ES-I3 (cell line): ENCODE results near the gene NSMCE1.

ENCODE experiments used
- H3K36me3 ChIP-seq: 2 replicates; pipeline ENCODE4 v1.6.1; 2013; ENCODE audit warnings: mild to moderate bottlenecking, low read length, control low read depth, moderate library complexity; ENCODE audit not compliant: insufficient read depth
- H3K4me1 ChIP-seq: 2 replicates; pipeline ENCODE4 v1.6.1; 2013; ENCODE audit warnings: mild to moderate bottlenecking, control low read depth, low read length; ENCODE audit not compliant: insufficient read depth
- H3K9ac ChIP-seq: 2 replicates; pipeline ENCODE4 v1.6.1; 2013; ENCODE audit warnings: low read depth, mild to moderate bottlenecking, low read length, moderate library complexity
- H3K9me3 ChIP-seq: 2 replicates; pipeline ENCODE4 v1.6.1; 2013; ENCODE audit warnings: mild to moderate bottlenecking, low read length, moderate library complexity; ENCODE audit not compliant: control insufficient read depth, insufficient read depth

NSMCE1 gene

GRCh38 chr16:27238591-27238990 lies 30.0 kb downstream of the NSMCE1 start:
- H3K4me1 ChIP-seq: peaks cover 17% of the 10 kb centered on the region
- no peaks in the 10 kb centered on the region; the same call in 1 of the 2 replicates for H3K36me3 ChIP-seq
- H3K9ac ChIP-seq: no peak overlapping the region
- no peaks in the 10 kb centered on the region for H3K9me3 ChIP-seq

- H3K9ac ChIP-seq: no peak overlapping the region
- peaks cover 15% of the 10 kb centered on the region for H3K4me1 ChIP-seq
- no peaks in the 10 kb centered on the region for H3K9me3 ChIP-seq
- no peaks in the 10 kb centered on the region; the same call in 1 of the 2 replicates for H3K36me3 ChIP-seq
These were observed 30.5 kb downstream of the NSMCE1 start for GRCh38 chr16:27238016-27238587.

DNA sequence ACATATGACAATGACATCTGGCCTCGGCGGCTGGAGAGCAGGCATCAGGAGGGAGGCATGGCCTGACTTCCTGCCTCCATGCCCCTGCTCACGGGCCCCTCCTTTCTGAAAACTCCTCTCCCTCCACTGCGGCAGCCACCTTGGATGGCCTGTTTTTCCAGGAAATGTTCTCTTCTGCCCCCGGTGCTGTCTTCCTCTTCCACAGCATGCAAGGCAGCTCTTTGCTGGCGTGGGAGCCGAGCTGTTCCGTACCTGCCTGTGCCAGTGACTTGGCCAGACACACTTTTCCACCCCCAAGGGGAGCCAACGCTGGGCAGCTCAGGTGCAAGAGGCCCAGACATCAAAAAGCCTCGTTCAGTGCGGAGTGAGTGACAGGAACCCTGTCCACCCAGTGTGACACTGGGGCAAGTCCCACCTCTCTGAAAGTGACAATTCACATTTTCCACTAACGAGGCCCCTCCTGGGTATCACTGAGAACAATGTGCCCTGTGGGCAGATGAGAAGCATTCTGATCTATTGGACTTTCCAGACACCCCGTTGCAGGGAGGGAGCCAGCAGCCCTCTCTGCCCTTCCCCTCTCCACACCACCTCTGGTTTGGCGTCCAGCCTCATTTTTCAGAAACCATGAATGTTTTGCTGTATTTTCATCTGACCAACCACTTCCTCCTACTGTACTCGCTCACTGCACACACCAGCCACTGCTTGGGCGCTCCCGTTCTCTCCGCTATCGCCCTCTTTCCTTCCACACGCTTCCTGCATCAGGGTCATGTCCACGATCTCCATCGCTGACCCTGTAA lies 31.2 kb downstream of the NSMCE1 start:
- Histone ChIP-seq H3K9ac (no peak overlapping the region), H3K36me3 (no peaks in the 10 kb centered on the region; the same call in 1 of the 2 replicates), H3K4me1 (peaks cover 9% of the 10 kb centered on the region), H3K9me3 (no peaks in the 10 kb centered on the region)

DNA sequence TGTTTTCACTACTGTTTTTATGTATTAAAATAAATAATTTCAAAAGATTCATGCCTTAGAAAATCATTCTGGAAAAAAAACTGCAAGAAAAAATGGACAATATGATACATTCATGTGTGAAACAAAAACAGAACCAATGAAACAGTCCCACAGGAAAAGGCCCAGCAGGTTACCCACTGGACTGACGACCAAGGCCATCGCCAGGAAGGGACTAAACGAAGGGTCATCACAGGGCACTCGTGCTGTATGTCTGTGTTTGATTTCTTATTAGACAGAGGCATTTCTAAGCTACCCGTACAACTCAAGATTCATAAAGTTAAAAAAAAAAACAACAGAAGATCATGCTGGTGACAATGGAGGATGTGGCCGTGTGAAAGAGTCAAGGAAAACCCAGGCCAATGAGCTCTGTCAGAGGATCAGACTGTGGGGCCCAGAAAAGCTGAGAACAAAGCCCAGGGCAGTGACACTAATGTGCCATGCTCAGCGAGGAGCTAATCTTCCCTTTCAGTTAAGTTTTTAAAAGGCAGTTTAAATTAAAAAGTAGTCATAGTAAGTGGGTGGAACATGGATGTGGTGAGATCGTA lies 31.8 kb downstream of the NSMCE1 start:
- H3K9me3 ChIP-seq: no peaks in the 10 kb centered on the region
- peaks cover 9% of the 10 kb centered on the region for H3K4me1 ChIP-seq

DNA sequence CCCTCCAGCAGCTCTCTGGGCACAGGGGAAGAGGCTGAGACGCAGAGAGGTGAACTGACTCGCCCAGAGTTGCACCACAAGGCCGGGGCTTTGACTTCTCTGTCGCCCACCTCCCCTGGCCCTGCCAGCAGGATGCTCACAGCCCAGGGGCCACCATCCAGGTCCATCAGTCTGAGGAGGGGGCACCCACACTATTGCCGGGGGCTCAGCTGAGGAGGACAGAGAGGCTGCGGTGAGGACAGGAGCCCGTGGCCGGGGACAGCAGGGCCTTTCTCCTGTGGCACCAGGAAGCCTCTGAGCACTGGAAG lies 32.7 kb downstream of the NSMCE1 start:
- H3K4me1 ChIP-seq: peaks cover 9% of the 10 kb centered on the region
- H3K9me3 ChIP-seq: no peaks in the 10 kb centered on the region
- no peaks in the 10 kb centered on the region; the same call in 1 of the 2 replicates for H3K36me3 ChIP-seq
- no peak overlapping the region for H3K9ac ChIP-seq

More for the DNA sequence above, 31.8 kb downstream of the NSMCE1 start:
- no peak overlapping the region for H3K9ac ChIP-seq
- no peaks in the 10 kb centered on the region; the same call in 1 of the 2 replicates for H3K36me3 ChIP-seq

- H3K9ac ChIP-seq: no peak overlapping the region
- H3K4me1 ChIP-seq: peaks cover 9% of the 10 kb centered on the region
- no peaks in the 10 kb centered on the region; the same call in 1 of the 2 replicates for H3K36me3 ChIP-seq
- H3K9me3 ChIP-seq: no peaks in the 10 kb centered on the region
These were observed 33.3 kb downstream of the NSMCE1 start for GRCh38 chr16:27235055-27235937.

DNA sequence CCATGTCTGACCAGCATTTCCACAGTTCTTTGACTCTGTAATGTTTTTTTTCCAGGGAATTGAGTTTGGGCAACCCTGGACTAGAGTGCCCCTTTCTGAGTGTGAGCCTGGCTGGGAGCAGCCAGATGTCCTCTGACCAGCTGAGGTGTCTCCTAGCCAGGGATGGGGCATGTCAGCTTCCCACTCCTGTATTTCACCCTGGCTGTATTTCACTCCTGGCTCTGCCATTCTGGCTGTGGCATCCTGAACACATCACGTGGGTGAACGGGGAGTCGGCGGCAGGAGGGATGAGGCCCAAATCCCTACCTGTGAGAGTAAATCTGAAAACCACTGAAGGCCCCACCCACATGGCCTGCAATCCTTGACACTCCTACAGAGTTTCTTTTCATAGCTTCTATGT lies 34.0 kb downstream of the NSMCE1 start:
- Histone ChIP-seq H3K4me1 (peaks cover 9% of the 10 kb centered on the region), H3K36me3 (no peaks in the 10 kb centered on the region; the same call in 1 of the 2 replicates), H3K9ac (no peak overlapping the region), H3K9me3 (no peaks in the 10 kb centered on the region)

DNA sequence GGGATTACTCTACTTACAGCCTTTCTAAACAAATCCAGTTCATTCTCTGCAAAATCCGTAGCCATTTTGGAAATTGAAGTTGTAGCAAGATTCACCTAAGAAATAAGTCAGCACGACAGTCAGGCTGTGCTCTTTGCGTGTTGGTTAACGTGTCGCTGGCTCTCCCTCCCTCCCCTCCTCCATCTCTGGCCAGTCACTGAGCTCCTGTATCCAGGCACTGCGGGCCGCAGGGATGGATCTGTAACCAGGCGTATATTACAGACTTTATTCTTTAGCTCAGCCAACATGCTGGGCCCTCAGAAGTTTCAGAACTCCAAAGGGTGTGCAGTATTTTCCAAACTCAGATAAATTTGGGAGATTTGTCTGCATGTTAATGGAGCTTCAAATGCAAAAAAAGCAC lies 34.4 kb downstream of the NSMCE1 start:
- Histone ChIP-seq H3K9me3 (no peaks in the 10 kb centered on the region), H3K9ac (no peak overlapping the region), H3K4me1 (peaks cover 9% of the 10 kb centered on the region), H3K36me3 (no peaks in the 10 kb centered on the region; the same call in 1 of the 2 replicates)

- Histone ChIP-seq H3K9ac (no peak overlapping the region), H3K36me3 (no peaks in the 10 kb centered on the region; the same call in 1 of the 2 replicates), H3K9me3 (no peaks in the 10 kb centered on the region), H3K4me1 (peaks cover 9% of the 10 kb centered on the region)
These were observed 34.8 kb downstream of the NSMCE1 start for GRCh38 chr16:27233731-27234130.

GRCh38 chr16:27232901-27233625 lies 35.5 kb downstream of the NSMCE1 start:
- Histone ChIP-seq H3K4me1 (peaks cover 9% of the 10 kb centered on the region), H3K9me3 (no peaks in the 10 kb centered on the region), H3K36me3 (no peaks in the 10 kb centered on the region; the same call in 1 of the 2 replicates), H3K9ac (no peak overlapping the region)

- Histone ChIP-seq H3K36me3 (no peaks in the 10 kb centered on the region; the same call in 1 of the 2 replicates), H3K4me1 (peaks cover 4% of the 10 kb centered on the region; the same call in 1 of the 2 replicates), H3K9me3 (no peaks in the 10 kb centered on the region)
These were observed 36.3 kb downstream of the NSMCE1 start for GRCh38 chr16:27232061-27232900.

DNA sequence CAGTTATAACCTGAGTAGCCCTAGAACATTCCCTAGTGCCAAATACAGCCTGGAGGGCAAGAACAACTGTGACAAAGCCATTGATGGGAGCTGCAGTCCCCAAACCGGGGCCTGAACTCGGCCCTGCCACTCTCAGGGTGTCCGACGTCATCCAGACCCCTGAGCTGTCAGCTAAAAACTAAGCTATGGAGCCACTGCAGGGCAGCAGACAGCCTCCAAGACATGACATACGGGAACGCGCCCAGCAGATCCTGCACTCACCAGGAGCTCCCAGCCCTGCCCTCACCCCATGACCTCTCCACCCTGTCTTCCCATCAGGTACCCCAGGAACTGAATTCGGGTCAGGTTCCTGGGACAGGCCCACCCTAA lies 36.9 kb downstream of the NSMCE1 start:
- Histone ChIP-seq H3K9me3 (no peaks in the 10 kb centered on the region), H3K4me1 (no peaks in the 10 kb centered on the region; the same call in 1 of the 2 replicates), H3K36me3 (no peaks in the 10 kb centered on the region; the same call in 1 of the 2 replicates), H3K9ac (no peak overlapping the region)

More at GRCh38 chr16:27232061-27232900, 36.3 kb downstream of the NSMCE1 start:
- no peak overlapping the region for H3K9ac ChIP-seq

DNA sequence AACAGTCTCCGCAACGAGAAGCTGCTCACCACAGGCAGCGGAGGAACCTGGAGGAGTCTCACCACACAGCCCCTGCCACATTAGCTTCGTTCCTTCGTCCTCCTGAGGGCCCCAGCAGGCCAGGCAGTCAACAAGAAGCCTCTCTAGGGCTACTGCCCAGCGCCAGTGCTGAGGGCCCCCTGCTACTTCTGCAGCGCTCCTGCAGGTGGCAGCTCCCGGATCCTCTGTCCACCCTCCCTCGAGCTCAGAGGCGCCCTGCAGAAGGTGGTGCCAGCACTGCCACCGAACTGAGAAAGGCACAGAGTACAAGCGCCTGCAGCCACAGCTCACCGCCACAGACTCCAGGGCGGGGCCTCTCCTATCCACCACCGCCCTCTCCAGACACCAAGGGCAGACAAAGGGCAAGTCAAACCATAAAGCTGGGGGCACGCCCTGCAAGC lies 38.0 kb downstream of the NSMCE1 start:
- Histone ChIP-seq H3K4me1 (no peaks in the 10 kb centered on the region), H3K36me3 (no peaks in the 10 kb centered on the region; the same call in 1 of the 2 replicates), H3K9me3 (no peaks in the 10 kb centered on the region), H3K9ac (no peak overlapping the region)
